GM15510 (cell line): ENCODE results near the gene TAF4.

Source experiments
- POLR2A ChIP-seq: IDR thresholded peaks from 3 replicates; pipeline ENCODE4 v1.6.1; 2011; ENCODE audit warnings: borderline replicate concordance; ENCODE audit not compliant: insufficient read length; ENCODE audit errors: extremely low read depth

The TAF4 gene

DNA sequence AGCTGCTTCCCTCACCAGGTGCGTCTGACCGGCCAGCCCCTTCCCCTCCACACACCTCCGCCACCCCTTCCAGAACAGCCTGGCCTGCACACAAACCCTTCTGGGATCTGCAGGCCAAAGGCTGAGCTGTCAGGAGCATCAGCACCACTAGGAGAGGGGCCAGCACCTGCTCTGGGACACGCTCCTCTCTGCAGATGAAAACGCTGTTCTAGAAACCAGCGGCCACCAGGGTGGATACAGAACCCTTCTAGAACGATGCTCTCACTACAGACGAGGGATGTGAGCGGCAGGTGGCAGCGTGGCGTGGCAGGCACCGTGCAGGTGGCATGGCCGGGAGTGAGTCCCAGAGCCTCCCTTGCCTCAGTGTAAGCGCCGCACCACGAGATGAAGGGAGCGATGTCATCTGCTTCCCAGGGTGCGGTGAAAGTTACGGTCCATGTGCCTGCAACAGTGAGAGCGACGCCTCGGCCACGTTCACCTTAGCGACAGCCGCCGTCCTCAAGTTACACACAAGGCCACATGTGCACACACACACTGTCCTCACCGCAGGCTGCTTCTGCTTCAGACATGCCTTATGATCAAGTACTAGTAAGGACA is 53.6 kb downstream of the TAF4 start:
- TF ChIP-seq POLR2A = no peak

DNA sequence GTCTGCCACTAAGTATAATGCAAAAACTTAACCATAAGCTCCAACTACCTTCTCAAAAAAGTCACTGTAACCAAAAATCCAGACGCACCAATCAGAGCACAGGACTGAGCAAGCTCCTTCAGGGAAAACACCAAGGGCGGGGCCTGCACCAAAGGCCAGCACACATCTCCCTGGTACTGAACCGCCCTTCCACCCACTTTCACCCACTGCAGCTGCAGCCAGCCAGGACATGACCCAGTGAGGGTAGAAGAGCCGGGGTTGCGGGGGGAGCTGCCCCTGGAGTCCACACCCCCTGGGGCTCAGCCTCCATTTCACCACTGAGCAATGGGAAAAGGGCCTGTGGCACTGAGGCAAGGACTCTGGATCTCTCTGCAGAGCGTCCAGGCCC is 54.3 kb downstream of the TAF4 start:
- no peak for TF ChIP-seq POLR2A

DNA sequence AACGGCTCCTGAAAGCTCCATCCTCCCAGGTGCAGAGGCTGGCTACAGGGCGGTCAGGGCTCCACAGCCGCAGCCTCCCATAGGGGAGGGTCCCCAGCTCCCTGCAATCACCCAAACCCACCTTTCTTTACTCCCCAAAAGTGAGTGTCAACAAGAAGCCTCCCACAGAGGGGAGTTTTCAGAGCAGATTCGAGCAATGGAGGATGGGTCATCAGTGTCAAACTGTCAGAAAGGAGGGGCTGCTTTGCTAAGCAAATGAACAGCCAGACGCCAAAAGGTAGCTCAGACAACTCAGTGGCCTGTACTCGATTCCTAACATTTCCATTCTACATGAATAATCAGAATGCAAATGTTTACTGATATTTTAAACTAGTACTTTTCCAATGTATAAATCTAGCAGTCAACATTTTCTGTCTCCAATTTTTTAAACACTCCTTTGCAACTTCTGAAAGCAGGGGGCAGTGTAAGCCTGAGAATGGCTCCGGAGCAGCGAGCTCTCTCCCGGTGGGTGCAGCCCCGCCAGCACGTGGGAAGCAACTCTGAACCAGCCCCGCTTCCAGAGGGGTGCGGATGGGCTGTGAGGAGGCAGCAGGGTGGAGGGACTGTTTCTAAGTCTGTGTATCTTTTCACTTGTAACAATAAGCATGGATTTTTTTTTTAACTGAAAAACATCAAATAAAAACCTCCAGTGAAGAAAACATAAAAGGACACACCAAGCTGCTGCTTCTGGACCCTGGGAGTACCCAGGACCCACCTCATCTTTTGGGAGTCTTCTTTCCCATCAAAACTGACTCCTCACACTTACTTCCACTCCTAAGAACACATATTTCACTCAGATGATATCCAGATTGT is 54.9 kb downstream of the TAF4 start:
- TF ChIP-seq POLR2A = no peak

DNA sequence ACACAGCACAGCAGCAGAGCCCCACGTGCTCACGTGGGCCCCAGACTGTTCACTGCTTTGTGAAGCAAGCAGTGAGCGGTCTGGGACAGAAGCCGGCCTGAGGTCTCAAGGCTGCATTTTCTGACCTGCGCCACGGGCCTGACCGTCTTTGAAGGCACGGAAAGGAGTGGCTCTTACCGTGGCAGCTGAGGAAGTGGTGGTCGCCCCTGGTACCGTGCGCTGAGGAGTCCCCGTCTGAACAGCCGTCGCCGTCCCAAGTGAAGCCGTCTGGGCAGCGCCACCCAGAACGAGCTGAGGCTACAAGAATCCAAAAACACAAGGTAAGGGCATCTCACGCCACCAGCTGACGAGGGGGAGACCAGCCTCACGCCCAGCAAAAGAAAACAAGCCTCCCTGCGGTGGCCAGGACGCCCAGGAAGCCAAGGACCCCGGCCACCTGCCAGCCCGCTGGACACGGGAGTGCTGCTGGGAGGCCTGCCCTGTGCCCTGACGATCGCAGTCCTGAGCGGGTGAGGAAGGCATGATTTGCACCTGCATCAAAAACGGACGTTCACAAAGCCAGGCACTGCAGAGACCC is 55.7 kb downstream of the TAF4 start:
- TF ChIP-seq POLR2A = no peak

DNA sequence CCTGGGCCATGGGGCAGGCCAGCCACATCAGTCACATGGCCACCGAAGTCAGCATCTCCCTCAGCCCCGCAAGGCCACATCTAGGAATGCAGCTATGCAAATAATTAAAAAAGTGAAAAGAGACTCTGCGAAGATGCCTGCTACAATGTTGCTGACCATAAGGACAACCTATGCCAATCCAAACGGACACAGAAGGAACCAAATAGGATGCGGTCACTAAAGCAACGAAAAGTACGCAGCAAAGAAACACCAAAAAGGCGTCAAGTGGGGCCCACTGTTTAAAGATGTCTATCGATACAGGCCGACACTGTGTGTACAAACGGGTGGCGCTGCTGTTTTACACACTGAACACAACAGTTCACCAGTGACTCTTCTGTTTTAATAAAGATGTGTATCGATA is 56.4 kb downstream of the TAF4 start:
- no peak for TF ChIP-seq POLR2A

DNA sequence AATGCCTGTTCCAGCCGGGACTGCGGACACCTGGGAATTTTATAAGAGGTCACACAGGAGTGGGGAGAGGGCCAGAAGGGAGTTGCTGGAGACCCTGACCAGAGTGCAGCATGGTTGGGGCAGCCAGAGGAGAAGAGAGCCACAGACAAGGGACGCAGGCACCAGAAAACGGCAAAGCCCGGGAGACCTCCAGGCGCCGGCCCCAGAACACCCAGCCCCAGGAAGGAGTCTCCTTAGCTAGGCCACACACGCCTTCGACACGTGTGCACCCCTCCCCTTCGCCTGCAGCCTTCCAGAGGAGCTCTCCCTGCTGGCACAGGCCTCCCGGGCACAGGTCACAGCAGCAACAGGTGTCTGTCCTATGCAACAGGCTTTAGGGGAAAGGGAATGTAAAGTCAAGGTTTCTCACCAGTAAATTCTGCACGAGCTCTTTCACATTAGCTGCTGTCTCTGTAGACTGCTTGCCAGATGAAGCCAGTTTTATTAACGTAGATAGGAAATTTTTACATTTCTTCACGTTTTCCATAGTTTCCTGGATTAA is 57.0 kb downstream of the TAF4 start:
- TF ChIP-seq POLR2A = no peak

DNA sequence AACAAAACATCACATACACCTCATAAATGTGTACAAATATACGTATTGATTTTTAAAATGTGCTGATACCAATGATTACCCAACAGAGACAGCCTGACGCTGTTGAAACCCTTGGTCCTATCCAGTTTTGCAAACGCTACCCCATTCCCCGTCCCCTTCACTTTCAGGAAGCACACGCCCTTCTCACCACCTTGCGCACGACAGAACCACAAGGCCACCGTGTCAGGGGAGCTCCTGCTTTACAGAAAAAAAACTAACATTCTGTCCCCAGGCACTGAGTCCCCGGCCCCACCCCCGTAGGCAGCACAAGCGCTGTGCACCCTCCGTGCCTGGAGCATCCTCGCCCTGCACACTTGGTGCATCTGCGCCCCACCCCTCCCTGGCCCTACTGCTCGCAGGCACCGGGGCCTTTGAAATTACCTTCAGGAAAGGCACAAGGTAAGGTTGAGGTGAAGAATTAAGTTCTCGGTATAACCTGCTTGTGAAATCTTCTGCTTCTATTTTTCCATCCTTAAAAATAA is 58.5 kb downstream of the TAF4 start:
- no peak for TF ChIP-seq POLR2A

DNA sequence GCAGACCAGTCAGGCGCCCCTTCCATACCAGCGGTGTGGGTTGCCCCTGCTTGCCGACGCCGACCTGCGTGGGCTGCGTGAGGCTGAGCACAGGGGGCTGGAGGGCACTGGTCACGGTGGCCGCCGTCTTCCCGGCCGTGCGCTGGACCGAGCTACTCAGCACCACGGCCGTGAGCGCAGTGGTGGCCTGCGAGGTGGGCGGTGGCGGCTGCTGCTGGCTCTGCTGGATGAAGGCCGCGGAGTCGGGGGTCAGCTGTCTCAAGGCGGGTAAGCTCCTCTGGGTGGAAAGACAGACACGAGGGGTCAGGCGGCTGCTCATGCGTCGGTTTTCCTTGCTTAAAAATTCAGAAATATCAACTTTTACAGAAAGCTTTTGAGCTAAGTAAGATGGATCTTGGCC is 59.2 kb downstream of the TAF4 start:
- TF ChIP-seq POLR2A = no peak

DNA sequence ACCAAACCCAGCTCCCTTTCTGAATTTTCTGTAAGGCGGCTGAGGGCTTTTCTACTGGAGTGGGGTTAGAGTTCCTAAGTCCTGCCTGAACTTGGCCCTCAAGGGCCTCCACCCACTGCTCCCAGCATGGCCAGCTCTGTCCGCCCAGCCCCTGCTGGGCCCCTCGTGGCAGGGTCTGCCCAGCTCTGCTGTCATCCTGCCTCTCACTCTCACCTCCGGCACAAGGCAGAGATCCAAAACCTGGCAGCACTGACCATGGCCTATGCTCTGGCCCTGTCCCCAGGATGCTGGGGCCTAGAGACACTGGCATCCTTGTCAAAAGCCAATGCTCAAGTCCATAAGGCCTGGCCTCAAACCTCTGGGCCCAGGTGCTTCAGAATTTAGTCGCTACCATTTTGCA is 61.1 kb downstream of the TAF4 start:
- TF ChIP-seq POLR2A = no peak

DNA sequence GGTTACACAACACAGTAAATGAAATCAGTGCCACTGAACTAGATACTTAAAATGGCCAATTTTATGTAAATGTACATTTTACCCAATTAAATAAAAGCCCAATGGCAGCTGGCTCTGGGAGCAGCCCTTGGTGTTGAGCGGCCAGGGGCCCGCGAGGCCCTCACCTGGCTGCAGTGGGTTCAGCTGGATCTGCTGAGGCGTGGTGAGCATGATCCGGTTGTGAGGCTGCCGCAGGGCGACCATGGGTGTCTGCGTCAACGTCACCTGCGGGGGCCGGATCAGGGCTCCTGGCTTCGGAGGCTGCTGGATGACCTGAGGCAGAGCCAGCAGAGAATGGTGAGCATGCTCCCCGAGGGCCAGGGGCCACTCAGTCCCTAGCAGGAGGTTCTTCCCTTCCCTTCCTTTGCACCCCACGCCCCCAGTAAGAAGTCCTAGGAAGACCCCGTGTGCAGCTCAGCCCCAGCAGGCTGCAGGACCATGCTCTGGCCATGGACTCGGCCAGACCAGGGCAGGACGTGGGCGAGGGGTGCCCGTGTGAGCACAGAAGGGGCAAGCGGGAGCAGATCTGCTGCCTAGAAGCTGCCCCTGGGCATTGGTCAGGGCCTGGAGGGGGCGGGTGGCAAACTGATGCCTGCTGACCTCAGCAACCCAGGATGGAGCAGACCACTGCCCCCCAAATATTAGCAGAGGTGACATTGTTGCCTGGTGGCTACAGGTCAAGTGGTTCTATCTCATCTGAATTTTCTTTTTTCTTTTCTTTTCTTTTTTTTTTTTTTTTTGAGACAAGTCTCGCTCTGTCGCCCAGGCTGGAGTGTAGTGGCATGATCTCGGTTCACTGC is 61.9 kb downstream of the TAF4 start:
- no peak for TF ChIP-seq POLR2A

DNA sequence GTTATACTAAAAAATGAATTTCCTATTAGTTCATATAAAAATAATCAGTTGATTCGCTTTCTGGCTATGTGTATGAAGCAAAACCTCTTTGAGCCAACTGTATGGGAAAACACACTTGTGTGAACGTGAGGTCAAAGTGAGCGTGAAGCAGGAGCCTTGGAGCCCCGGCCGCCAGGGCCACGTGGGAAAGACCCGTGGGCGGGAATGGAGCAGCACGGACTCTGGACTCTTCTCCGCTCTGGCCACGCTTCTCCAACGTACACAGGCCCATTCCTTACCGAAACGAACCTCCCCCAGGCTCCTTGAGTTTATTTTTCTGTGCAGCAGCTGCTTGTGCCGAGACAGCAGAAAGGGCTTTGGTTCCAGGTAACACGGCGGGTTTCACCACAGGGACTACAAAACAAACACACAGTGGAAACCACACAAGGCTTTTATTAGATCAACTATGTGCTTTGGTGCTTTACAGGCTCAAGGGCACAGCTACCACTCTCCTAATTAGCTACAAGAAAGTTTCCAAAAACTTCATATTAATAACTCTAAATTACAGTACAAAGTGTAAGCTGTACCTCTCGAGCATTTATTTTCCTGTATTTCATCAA is 62.7 kb downstream of the TAF4 start:
- no peak for TF ChIP-seq POLR2A

DNA sequence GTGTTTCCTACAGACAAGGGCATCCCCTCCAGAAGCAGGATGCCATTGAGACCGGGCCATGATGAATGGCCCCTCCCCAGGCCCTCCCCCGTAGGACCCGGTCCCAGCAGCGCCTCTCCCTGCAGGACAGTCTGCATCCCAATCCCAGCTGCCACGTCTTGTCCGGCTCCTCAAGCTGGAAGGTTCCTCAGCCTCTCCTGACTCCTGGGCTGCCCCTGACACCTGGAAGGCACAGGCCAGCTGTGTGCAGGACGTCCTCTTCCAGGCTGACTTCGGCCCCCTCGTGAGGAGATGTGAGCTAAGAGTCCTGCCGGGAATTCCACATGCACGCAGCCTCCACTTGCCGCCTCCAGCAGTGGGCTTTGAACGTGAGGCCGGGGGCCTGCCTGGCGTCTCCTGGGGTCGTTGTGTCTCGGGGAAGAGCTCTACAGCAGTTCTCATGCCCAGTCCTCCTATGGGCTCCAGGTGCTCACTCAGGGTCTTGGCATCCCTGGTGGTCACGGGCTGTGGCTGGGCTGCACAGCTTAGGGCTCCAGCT is 64.4 kb downstream of the TAF4 start:
- TF ChIP-seq POLR2A = no peak

DNA sequence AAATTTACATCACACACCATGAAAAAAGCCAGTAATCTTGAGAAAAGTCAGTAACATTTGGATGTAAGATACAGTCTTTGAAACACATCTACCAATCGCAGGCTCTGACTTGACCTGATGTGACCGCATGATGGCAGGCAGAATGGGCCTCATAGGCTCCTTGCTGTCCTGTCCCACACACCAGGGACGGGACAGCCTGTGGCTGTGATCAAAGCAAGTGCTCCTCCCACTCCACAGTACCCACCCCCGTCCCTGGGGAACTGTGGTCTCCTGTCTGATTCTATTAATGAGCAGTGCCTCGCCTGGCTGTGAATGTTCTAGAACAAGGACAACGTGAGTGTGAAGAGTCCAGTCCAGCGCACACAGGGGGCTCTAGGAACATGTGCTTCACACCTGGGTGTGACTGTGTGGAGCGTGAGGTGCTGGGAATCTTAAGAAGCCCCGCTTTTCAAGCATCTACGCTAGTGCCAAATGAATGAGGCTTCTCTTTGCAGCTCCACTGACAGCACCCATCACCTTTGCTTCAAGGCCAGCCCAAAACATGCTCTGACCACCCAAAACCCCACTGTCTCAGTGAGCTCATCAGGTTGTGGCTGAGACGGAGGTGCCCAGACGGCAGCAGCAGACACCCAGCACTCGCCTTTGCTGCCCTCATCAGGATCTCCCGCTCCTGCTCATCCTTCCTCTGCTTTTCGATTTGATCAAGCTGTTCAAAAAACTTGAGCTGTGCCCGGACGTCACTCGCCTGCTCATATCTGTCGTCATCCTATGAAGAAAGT is 67.1 kb downstream of the TAF4 start:
- no peak for TF ChIP-seq POLR2A
